CD4-positive, alpha-beta T cell treated with Interleukin-6 for 4 hours (primary cell): ENCODE data around the gene LGALS14.

Experiments used
- DNase-seq: peaks from one replicate; pipeline ENCODE4 v3.0.0-alpha.2; 2020; ENCODE audit warnings: mixed read lengths

Gene LGALS14

DNA sequence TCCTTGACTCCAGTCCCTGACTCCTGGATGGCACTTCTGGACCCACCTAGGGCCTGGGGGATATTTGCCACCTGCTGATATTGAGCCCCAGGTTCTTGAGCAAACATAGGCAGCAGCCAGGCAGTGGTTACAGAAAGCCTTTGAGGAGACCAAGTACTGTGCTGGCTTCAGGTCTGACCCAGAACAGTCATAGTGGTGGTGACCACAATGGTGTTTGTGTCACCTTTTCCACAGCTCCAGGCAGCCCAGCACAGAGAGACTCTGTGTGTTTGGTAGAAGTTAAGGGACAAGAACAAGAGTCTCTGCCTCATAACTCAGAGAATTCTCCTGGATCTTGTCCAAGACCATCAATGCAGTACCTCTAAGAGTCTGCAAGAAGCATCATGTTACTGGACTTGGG lies 48.1 kb downstream of the LGALS14 start:
- no peak for DNase-seq

GRCh38 chr19:39752795-39753194 lies 48.5 kb downstream of the LGALS14 start:
- no peak for DNase-seq

DNA sequence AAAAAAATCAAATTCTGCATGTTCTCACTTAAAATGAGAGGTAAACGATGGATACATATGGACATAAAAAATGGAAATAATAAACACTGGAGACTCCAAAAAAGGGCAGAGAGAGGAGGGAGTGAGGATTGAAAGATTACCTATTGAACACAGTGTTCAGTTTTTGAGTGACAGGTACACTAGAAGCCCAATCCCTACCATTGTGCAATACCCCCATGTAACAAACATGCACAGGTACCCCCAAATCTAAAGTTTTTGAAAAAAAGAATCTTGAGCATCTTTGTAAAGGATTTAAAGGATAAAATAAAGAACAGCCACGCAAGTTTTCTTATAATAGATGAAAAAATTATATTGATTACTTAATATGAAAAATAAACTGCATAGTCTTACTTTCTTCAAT lies 50.3 kb downstream of the LGALS14 start:
- DNase-seq: no peak

GRCh38 chr19:39754971-39755370 lies 50.7 kb downstream of the LGALS14 start:
- no peak for DNase-seq
